Measurements from ENCODE around the gene DEFB131A. TPM values are rescaled to one million over a fixed set of nuclear protein-coding genes. Genes with fewer than 3 reads are reported as not detected.
"Not testable (repeated sequence)": the region's sequence is repeated elsewhere in the genome, so short reads cannot be mapped to it uniquely, and the experiment has no call there.

The DEFB131A gene, protein sequence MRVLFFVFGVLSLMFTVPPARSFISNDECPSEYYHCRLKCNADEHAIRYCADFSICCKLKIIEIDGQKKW
- total RNA-seq, result not detected
- long read RNA-seq, result 0 reads

- DNase-seq; H3K36me3 ChIP-seq; H3K27ac ChIP-seq; H3K4me3 ChIP-seq; ATAC-seq; H3K4me1 ChIP-seq; intact Hi-C loops (cut with DNase I); H3K27me3 ChIP-seq; H3K9me3 ChIP-seq: not testable (repeated sequence)
- 6% methylated on average over 3 of the region's 3 CpGs for WGBS (ENCODE audit: insufficient coverage, low coverage, low lambda C conversion rate, missing lambda C conversion rate)
Observed at GRCh38 chr4:9444114-9444513, at the start of gene DEFB131A. Gene DEFB131A (plus strand): TSS chr4:9444414. CDS start chr4:9444534, 120 bp downstream.

GRCh38 chr4:9405774-9406173, 38.4 kb upstream of the DEFB131A start:
- DNase-seq; intact Hi-C loops (cut with DNase I): not testable (repeated sequence)

GRCh38 chr4:9406491-9406890, 37.7 kb upstream of the DEFB131A start:
- H3K27ac ChIP-seq; intact Hi-C loops (cut with DNase I); H3K4me3 ChIP-seq; DNase-seq; H3K4me1 ChIP-seq; H3K27me3 ChIP-seq; H3K9me3 ChIP-seq; H3K36me3 ChIP-seq; ATAC-seq: not testable (repeated sequence)
- 34% methylated on average over 2 of the region's 3 CpGs for WGBS (ENCODE audit: insufficient coverage, low coverage, low lambda C conversion rate, missing lambda C conversion rate)

More at GRCh38 chr4:9405774-9406173, 38.4 kb upstream of the DEFB131A start:
- H3K4me3 ChIP-seq, H3K4me1 ChIP-seq, H3K27ac ChIP-seq, ATAC-seq, H3K36me3 ChIP-seq, H3K9me3 ChIP-seq, H3K27me3 ChIP-seq: not testable (repeated sequence)
- no CpG with 5 or more reads among the region's 2 CpGs for WGBS (ENCODE audit: insufficient coverage, low coverage, low lambda C conversion rate, missing lambda C conversion rate)

- ATAC-seq (peak in 1 of 4 donors; percentile 69), DNase-seq (no peak)
- no peaks in the 10 kb centered on the region for H3K9me3 ChIP-seq
- no peak overlapping the region for H3K4me3 ChIP-seq
- TF ChIP-seq CTCF (IDR thresholded peaks at IDR 0.05) (no peak), POLR2A (IDR thresholded peaks at IDR 0.05) (no peak)
- H3K4me1 ChIP-seq, result no peaks in the 10 kb centered on the region
- no peaks in the 10 kb centered on the region for H3K27me3 ChIP-seq
- WGBS (ENCODE audit: insufficient coverage, low coverage, low lambda C conversion rate, missing lambda C conversion rate), result no CpG with 5 or more reads among the region's 13 CpGs
- no peak overlapping the region for H3K27ac ChIP-seq
- H3K36me3 ChIP-seq, result no peaks in the 10 kb centered on the region
- intact Hi-C loops (cut with DNase I), result no loop called here
Observed at GRCh38 chr4:9409793-9410192, 34.4 kb upstream of the DEFB131A start.

- H3K4me1 ChIP-seq; intact Hi-C loops (cut with DNase I); H3K27me3 ChIP-seq; H3K36me3 ChIP-seq; H3K27ac ChIP-seq; ATAC-seq; H3K4me3 ChIP-seq; DNase-seq; H3K9me3 ChIP-seq: not testable (repeated sequence)
- WGBS (ENCODE audit: insufficient coverage, low coverage, low lambda C conversion rate, missing lambda C conversion rate), result 52% methylated on average over 6 of the region's 6 CpGs
Observed at GRCh38 chr4:9421884-9422455, 22.2 kb upstream of the DEFB131A start.

- H3K27ac ChIP-seq; H3K9me3 ChIP-seq; H3K27me3 ChIP-seq; intact Hi-C loops (cut with DNase I); DNase-seq; H3K4me3 ChIP-seq; H3K4me1 ChIP-seq; ATAC-seq; H3K36me3 ChIP-seq: not testable (repeated sequence)
- WGBS (ENCODE audit: insufficient coverage, low coverage, low lambda C conversion rate, missing lambda C conversion rate), result 40% methylated on average over 1 of the region's 1 CpG
Observed at GRCh38 chr4:9425916-9426315, 18.3 kb upstream of the DEFB131A start.

DNA sequence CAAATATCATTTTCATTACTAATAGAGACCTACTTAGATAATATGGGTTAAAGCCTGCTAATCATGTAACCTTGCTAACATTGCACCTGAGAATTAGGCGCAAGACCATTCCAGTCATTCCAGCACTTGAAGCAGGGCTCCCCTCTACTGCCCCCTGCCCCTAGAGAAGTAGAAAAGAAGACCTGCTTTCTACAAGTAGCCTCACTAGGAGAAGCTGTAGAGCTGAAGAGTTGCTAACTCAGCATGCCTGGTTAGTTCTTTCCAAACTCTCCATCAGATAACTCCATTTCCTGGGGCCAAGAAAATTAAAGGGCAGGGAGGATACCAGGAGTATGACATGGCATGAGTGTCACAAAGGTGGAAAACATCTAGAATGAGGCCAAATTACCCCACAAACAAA, 14.2 kb upstream of the DEFB131A start:
- H3K27ac ChIP-seq; H3K36me3 ChIP-seq; H3K4me3 ChIP-seq; H3K27me3 ChIP-seq; intact Hi-C loops (cut with DNase I); DNase-seq; H3K4me1 ChIP-seq; H3K9me3 ChIP-seq: not testable (repeated sequence)
- ATAC-seq, result peak in 1 of 4 donors; percentile 29
- WGBS (ENCODE audit: insufficient coverage, low coverage, low lambda C conversion rate, missing lambda C conversion rate), result 50% methylated on average over 1 of the region's 1 CpG

GRCh38 chr4:9433320-9433719, 10.9 kb upstream of the DEFB131A start:
- H3K4me3 ChIP-seq; H3K4me1 ChIP-seq; intact Hi-C loops (cut with DNase I); DNase-seq; H3K9me3 ChIP-seq; H3K36me3 ChIP-seq; H3K27ac ChIP-seq; H3K27me3 ChIP-seq: not testable (repeated sequence)
- ATAC-seq, result peak in 1 of 4 donors; percentile 30
- WGBS (ENCODE audit: insufficient coverage, low coverage, low lambda C conversion rate, missing lambda C conversion rate), result 57% methylated on average over 1 of the region's 1 CpG

- H3K27me3 ChIP-seq; DNase-seq; H3K36me3 ChIP-seq; H3K4me3 ChIP-seq; intact Hi-C loops (cut with DNase I); H3K4me1 ChIP-seq; H3K27ac ChIP-seq; ATAC-seq; H3K9me3 ChIP-seq: not testable (repeated sequence)
Observed at GRCh38 chr4:9436728-9437127, 7.5 kb upstream of the DEFB131A start.

GRCh38 chr4:9442355-9442754, 1.9 kb upstream of the DEFB131A start:
- H3K36me3 ChIP-seq; H3K9me3 ChIP-seq; DNase-seq; H3K27ac ChIP-seq; H3K27me3 ChIP-seq; H3K4me3 ChIP-seq; H3K4me1 ChIP-seq; intact Hi-C loops (cut with DNase I): not testable (repeated sequence)
- 34% methylated on average over 4 of the region's 4 CpGs for WGBS (ENCODE audit: insufficient coverage, low coverage, low lambda C conversion rate, missing lambda C conversion rate)
- ATAC-seq, result peak; percentile 47 to 75 (median 59)

- H3K27ac ChIP-seq; intact Hi-C loops (cut with DNase I); H3K9me3 ChIP-seq; DNase-seq; H3K4me1 ChIP-seq; H3K36me3 ChIP-seq; H3K27me3 ChIP-seq; H3K4me3 ChIP-seq: not testable (repeated sequence)
- ATAC-seq, result peak in 1 of 4 donors; percentile 21
- WGBS (ENCODE audit: insufficient coverage, low coverage, low lambda C conversion rate, missing lambda C conversion rate), result 69% methylated on average over 6 of the region's 6 CpGs
Observed at GRCh38 chr4:9444681-9445080, 467 bp downstream of the DEFB131A start.

Data from right lobe of liver (tissue), 6 donors.